Activated CD8-positive, alpha-beta T cell treated with anti-CD3 and anti-CD28 coated beads, Interleukin-2, amount 10 ng/mL, durations not matched to agents 7 days and 5 days (primary cell): Measurements from ENCODE around the gene TMEM100. TPM values are rescaled to one million over a fixed set of nuclear protein-coding genes. Genes with fewer than 3 reads are reported as not detected.

ENCODE experiments used
- ATAC-seq: fragments of 150-1000 bp; cut with Tn5 transposase; one replicate; pipeline ENCODE4 v1.10.0; 2021; ENCODE audit warnings: moderate library complexity
- CTCF ChIA-PET: fragments of 350-600 bp; sonication (Branson Sonifier 250); formaldehyde crosslinking; loops from one replicate; lab custom pipeline; 2021; ENCODE audit warnings: antibody characterized with exemption; lab: Charles Lee
- POLR2A ChIA-PET: fragments of 350-600 bp; sonication (Branson Sonifier 250); formaldehyde crosslinking; loops from one replicate; lab custom pipeline; 2021; ENCODE audit warnings: antibody characterized with exemption; lab: Charles Lee
- DNase-seq: peaks from one replicate; pipeline ENCODE4 v3.0.0-alpha.2; 2020
- H3K27ac Mint-ChIP-seq: one replicate; pipeline ENCODE4 v1.8.0; 2021; ENCODE audit warnings: mild to moderate bottlenecking, mixed read lengths
- H3K27me3 Mint-ChIP-seq: one replicate; pipeline ENCODE4 v1.8.0; 2021; ENCODE audit warnings: low read depth, mixed read lengths
- H3K36me3 Mint-ChIP-seq: one replicate; pipeline ENCODE4 v1.8.0; 2021; ENCODE audit warnings: low read depth, mixed read lengths
- H3K4me1 Mint-ChIP-seq: one replicate; pipeline ENCODE4 v1.8.0; 2021; ENCODE audit warnings: low read depth, mixed read lengths
- H3K4me3 Mint-ChIP-seq: one replicate; pipeline ENCODE4 v1.8.0; 2021; ENCODE audit warnings: mild to moderate bottlenecking, mixed read lengths
- H3K9me3 Mint-ChIP-seq: one replicate; pipeline ENCODE4 v1.8.0; 2022; ENCODE audit warnings: mixed read lengths; ENCODE audit not compliant: insufficient read depth
- total RNA-seq, 2 experiments: library from RNA; stranded (reverse); gene quantifications; one replicate each; pipeline ENCODE4 v1.2.3, GENCODE V29; 2021

The TMEM100 gene
- total RNA-seq, 2 experiments from 2014 or later: not detected

GRCh38 chr17:55710829-55711496 is 11.7 kb downstream of the TMEM100 start:
- ATAC-seq: no peak
- POLR2A ChIA-PET: no interaction called here
- no peaks in the 10 kb centered on the region for H3K9me3 Mint-ChIP-seq
- H3K4me1 Mint-ChIP-seq: no peaks in the 10 kb centered on the region
- no peak for DNase-seq
- H3K27ac Mint-ChIP-seq: no peak overlapping the region
- no peaks in the 10 kb centered on the region for H3K36me3 Mint-ChIP-seq
- peaks cover 2% of the 10 kb centered on the region for H3K27me3 Mint-ChIP-seq
- no peak overlapping the region for H3K4me3 Mint-ChIP-seq
- CTCF ChIA-PET: no interaction called here

GRCh38 chr17:55710410-55710809 is 12.3 kb downstream of the TMEM100 start:
- peaks cover 5% of the 10 kb centered on the region for H3K27me3 Mint-ChIP-seq
- H3K36me3 Mint-ChIP-seq: no peaks in the 10 kb centered on the region
- DNase-seq: no peak
- no peak for ATAC-seq
- H3K4me1 Mint-ChIP-seq: no peaks in the 10 kb centered on the region
- ChIA-PET CTCF (interaction anchor here (2.8 kb wide), 1 partner anchor 7 kb away, joined by 15 read pairs; no protein-coding TSS in a partner anchor), POLR2A (no interaction called here)
- no peak overlapping the region for H3K27ac Mint-ChIP-seq
- H3K9me3 Mint-ChIP-seq: no peaks in the 10 kb centered on the region
- H3K4me3 Mint-ChIP-seq: no peak overlapping the region

- DNase-seq (no peak), ATAC-seq (no peak)
- ChIA-PET CTCF (interaction anchor here (2.8 kb wide), 1 partner anchor 8 kb away, joined by 15 read pairs; no protein-coding TSS in a partner anchor), POLR2A (no interaction called here)
- Mint-ChIP-seq H3K27ac (no peak overlapping the region), H3K4me3 (no peak overlapping the region), H3K27me3 (peaks cover 5% of the 10 kb centered on the region), H3K4me1 (no peaks in the 10 kb centered on the region), H3K36me3 (no peaks in the 10 kb centered on the region), H3K9me3 (no peaks in the 10 kb centered on the region)
These were observed 12.7 kb downstream of the TMEM100 start for GRCh38 chr17:55709984-55710383.

GRCh38 chr17:55709440-55709839 is 13.2 kb downstream of the TMEM100 start:
- POLR2A ChIA-PET: no interaction called here
- H3K27me3 Mint-ChIP-seq: peaks cover 7% of the 10 kb centered on the region
- no peak for ATAC-seq
- no peak overlapping the region for H3K27ac Mint-ChIP-seq
- CTCF ChIA-PET: interaction anchor here (2.8 kb wide), 1 partner anchor 8 kb away, joined by 15 read pairs; no protein-coding TSS in a partner anchor
- no peak for DNase-seq
- no peaks in the 10 kb centered on the region for H3K4me1 Mint-ChIP-seq
- H3K4me3 Mint-ChIP-seq: no peak overlapping the region
- no peaks in the 10 kb centered on the region for H3K9me3 Mint-ChIP-seq
- H3K36me3 Mint-ChIP-seq: no peaks in the 10 kb centered on the region

- DNase-seq: no peak
These were observed 14.3 kb downstream of the TMEM100 start for GRCh38 chr17:55708175-55708974.

GRCh38 chr17:55706808-55707773 is 15.6 kb downstream of the TMEM100 start:
- Mint-ChIP-seq H3K27ac (no peak overlapping the region), H3K27me3 (peaks cover 16% of the 10 kb centered on the region), H3K9me3 (no peaks in the 10 kb centered on the region), H3K4me3 (no peak overlapping the region), H3K36me3 (no peaks in the 10 kb centered on the region), H3K4me1 (no peaks in the 10 kb centered on the region)
- ChIA-PET POLR2A (no interaction called here), CTCF (interaction anchor here (0.8 kb wide), 1 partner anchor 11 kb away, joined by 4 read pairs; no protein-coding TSS in a partner anchor)
- DNase-seq (no peak), ATAC-seq (no peak)

More at GRCh38 chr17:55708175-55708974, 14.3 kb downstream of the TMEM100 start:
- Mint-ChIP-seq H3K4me1 (no peaks in the 10 kb centered on the region), H3K36me3 (no peaks in the 10 kb centered on the region), H3K9me3 (no peaks in the 10 kb centered on the region), H3K4me3 (no peak overlapping the region), H3K27me3 (peaks cover 13% of the 10 kb centered on the region), H3K27ac (no peak overlapping the region)
- ChIA-PET POLR2A (no interaction called here), CTCF (interaction anchor here (2.8 kb wide), 1 partner anchor 9 kb away, joined by 15 read pairs; no protein-coding TSS in a partner anchor)
- ATAC-seq: no peak

GRCh38 chr17:55705847-55706246 is 16.8 kb downstream of the TMEM100 start:
- no peaks in the 10 kb centered on the region for H3K36me3 Mint-ChIP-seq
- CTCF ChIA-PET: no interaction called here
- H3K4me1 Mint-ChIP-seq: no peaks in the 10 kb centered on the region
- no peaks in the 10 kb centered on the region for H3K9me3 Mint-ChIP-seq
- DNase-seq: no peak
- no peak overlapping the region for H3K4me3 Mint-ChIP-seq
- H3K27ac Mint-ChIP-seq: no peak overlapping the region
- no peak for ATAC-seq
- POLR2A ChIA-PET: no interaction called here
- H3K27me3 Mint-ChIP-seq: peaks cover 18% of the 10 kb centered on the region

- peaks cover 18% of the 10 kb centered on the region for H3K27me3 Mint-ChIP-seq
- ChIA-PET POLR2A (no interaction called here), CTCF (interaction anchor here (1.3 kb wide), 1 partner anchor 14 kb away, joined by 4 read pairs; no protein-coding TSS in a partner anchor)
These were observed 18.3 kb downstream of the TMEM100 start for GRCh38 chr17:55704401-55704800.

GRCh38 chr17:55702150-55702549 is 20.5 kb downstream of the TMEM100 start:
- peaks cover 16% of the 10 kb centered on the region for H3K27me3 Mint-ChIP-seq
- H3K9me3 Mint-ChIP-seq: no peaks in the 10 kb centered on the region
- POLR2A ChIA-PET: no interaction called here
- no peak overlapping the region for H3K4me3 Mint-ChIP-seq
- H3K27ac Mint-ChIP-seq: no peak overlapping the region
- H3K36me3 Mint-ChIP-seq: no peaks in the 10 kb centered on the region
- CTCF ChIA-PET: no interaction called here
- DNase-seq: no peak
- H3K4me1 Mint-ChIP-seq: no peaks in the 10 kb centered on the region
- no peak for ATAC-seq

More at GRCh38 chr17:55704401-55704800, 18.3 kb downstream of the TMEM100 start:
- Mint-ChIP-seq H3K4me1 (no peaks in the 10 kb centered on the region), H3K9me3 (no peaks in the 10 kb centered on the region), H3K36me3 (no peaks in the 10 kb centered on the region), H3K4me3 (no peak overlapping the region), H3K27ac (no peak overlapping the region)
- DNase-seq (no peak), ATAC-seq (no peak)

GRCh38 chr17:55699181-55699860 is 23.3 kb downstream of the TMEM100 start:
- Mint-ChIP-seq H3K27ac (no peak overlapping the region), H3K27me3 (peaks cover 11% of the 10 kb centered on the region), H3K36me3 (no peaks in the 10 kb centered on the region), H3K9me3 (no peaks in the 10 kb centered on the region), H3K4me3 (no peak overlapping the region), H3K4me1 (no peaks in the 10 kb centered on the region)
- POLR2A ChIA-PET: no interaction called here
- CTCF ChIA-PET: no interaction called here
- ATAC-seq (no peak), DNase-seq (no peak)
